ENCODE measurements around the gene CHMP2A. TPM values are rescaled to one million over a fixed set of nuclear protein-coding genes. Genes with fewer than 3 reads are reported as not detected.

Gene CHMP2A
- total and polyA plus RNA-seq, 2 of the 13 experiments (the other 11 are each of a cell fraction or from before 2014, with no cell fraction given): 49.7 to 55.0 TPM

GRCh38 chr19:58519355-58520256 lies 35.3 kb downstream of the CHMP2A start, which contains the start of gene ZBTB45 (continued):
- 0 out of 2 replicates have a peak, but pooled peaks have one; percentile 26 for TF ChIP-seq PAWR (CRISPR knock-in tag; IDR thresholded peaks at IDR 0.05; ENCODE audit: borderline replicate concordance)
- TF ChIP-seq ZNF530 (CRISPR knock-in tag; IDR thresholded peaks at IDR 0.05; ENCODE audit: low read depth): no peak
- TF ChIP-seq, protein P1, sequence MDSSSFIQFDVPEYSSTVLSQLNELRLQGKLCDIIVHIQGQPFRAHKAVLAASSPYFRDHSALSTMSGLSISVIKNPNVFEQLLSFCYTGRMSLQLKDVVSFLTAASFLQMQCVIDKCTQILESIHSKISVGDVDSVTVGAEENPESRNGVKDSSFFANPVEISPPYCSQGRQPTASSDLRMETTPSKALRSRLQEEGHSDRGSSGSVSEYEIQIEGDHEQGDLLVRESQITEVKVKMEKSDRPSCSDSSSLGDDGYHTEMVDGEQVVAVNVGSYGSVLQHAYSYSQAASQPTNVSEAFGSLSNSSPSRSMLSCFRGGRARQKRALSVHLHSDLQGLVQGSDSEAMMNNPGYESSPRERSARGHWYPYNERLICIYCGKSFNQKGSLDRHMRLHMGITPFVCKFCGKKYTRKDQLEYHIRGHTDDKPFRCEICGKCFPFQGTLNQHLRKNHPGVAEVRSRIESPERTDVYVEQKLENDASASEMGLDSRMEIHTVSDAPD (CRISPR knock-in tag; IDR thresholded peaks at IDR 0.05): no peak; the same call in 1 of the 2 replicates
- TF ChIP-seq, protein P2, sequence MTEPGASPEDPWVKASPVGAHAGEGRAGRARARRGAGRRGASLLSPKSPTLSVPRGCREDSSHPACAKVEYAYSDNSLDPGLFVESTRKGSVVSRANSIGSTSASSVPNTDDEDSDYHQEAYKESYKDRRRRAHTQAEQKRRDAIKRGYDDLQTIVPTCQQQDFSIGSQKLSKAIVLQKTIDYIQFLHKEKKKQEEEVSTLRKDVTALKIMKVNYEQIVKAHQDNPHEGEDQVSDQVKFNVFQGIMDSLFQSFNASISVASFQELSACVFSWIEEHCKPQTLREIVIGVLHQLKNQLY (CRISPR knock-in tag; IDR thresholded peaks at IDR 0.05): peak; percentile 65; the same call in 1 of the 2 replicates
- 0 out of 2 replicates have a peak, but pooled peaks have one; percentile 11 for TF ChIP-seq GZF1 (CRISPR knock-in tag; IDR thresholded peaks at IDR 0.05)
- peak; percentile 96 for TF ChIP-seq HIC2 (CRISPR knock-in tag; IDR thresholded peaks at IDR 0.05; ENCODE audit: low read depth)
- TF ChIP-seq SP140L (CRISPR knock-in tag; IDR thresholded peaks at IDR 0.05; ENCODE audit: borderline replicate concordance): 0 out of 2 replicates have a peak, but pooled peaks have one; percentile 57
- TF ChIP-seq ZBTB7B (CRISPR knock-in tag; IDR thresholded peaks at IDR 0.05): peak; percentile 52
- TF ChIP-seq ATF6 (CRISPR knock-in tag; conservative IDR thresholded peaks at IDR 0.05): peak; percentile 53
- TF ChIP-seq, protein P3, sequence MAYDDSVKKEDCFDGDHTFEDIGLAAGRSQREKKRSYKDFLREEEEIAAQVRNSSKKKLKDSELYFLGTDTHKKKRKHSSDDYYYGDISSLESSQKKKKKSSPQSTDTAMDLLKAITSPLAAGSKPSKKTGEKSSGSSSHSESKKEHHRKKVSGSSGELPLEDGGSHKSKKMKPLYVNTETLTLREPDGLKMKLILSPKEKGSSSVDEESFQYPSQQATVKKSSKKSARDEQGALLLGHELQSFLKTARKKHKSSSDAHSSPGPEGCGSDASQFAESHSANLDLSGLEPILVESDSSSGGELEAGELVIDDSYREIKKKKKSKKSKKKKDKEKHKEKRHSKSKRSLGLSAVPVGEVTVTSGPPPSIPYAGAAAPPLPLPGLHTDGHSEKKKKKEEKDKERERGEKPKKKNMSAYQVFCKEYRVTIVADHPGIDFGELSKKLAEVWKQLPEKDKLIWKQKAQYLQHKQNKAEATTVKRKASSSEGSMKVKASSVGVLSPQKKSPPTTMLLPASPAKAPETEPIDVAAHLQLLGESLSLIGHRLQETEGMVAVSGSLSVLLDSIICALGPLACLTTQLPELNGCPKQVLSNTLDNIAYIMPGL (CRISPR knock-in tag; IDR thresholded peaks at IDR 0.05; ENCODE audit: borderline replicate concordance in 1 of 2, low read depth in 1 of 2): peak; percentile 93 to 100
- no peak for TF ChIP-seq NFE2L2 (IDR thresholded peaks at IDR 0.05; ENCODE audit: low read length)
- 0 out of 2 replicates have a peak, but pooled peaks have one; percentile 74 for TF ChIP-seq ZNF570 (CRISPR knock-in tag; IDR thresholded peaks at IDR 0.05; ENCODE audit: borderline replicate concordance)
- TF ChIP-seq, protein P4, sequence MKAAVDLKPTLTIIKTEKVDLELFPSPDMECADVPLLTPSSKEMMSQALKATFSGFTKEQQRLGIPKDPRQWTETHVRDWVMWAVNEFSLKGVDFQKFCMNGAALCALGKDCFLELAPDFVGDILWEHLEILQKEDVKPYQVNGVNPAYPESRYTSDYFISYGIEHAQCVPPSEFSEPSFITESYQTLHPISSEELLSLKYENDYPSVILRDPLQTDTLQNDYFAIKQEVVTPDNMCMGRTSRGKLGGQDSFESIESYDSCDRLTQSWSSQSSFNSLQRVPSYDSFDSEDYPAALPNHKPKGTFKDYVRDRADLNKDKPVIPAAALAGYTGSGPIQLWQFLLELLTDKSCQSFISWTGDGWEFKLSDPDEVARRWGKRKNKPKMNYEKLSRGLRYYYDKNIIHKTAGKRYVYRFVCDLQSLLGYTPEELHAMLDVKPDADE (CRISPR knock-in tag; IDR thresholded peaks at IDR 0.05): peak; percentile 14; the same call in 1 of the 2 replicates
- TF ChIP-seq SYNCRIP (IDR thresholded peaks at IDR 0.05; ENCODE audit: insufficient read depth, low read depth, low read length): no peak
- peak; percentile 66 for TF ChIP-seq ZNF121 (CRISPR knock-in tag; IDR thresholded peaks at IDR 0.05)
- TF ChIP-seq SOX5 (CRISPR knock-in tag; IDR thresholded peaks at IDR 0.05; ENCODE audit: borderline replicate concordance): peak; percentile 55; the same call in 1 of the 2 replicates
